NOMO-1 (cell line): ENCODE data around the gene IFT43.

ENCODE experiments used
- DNase-seq, 2 experiments: peaks; one replicate each; lab custom pipeline; 2025; ENCODE audit not compliant: unreplicated experiment in 2 of 2; lab: John Stamatoyannopoulos, UW

IFT43 gene

DNA sequence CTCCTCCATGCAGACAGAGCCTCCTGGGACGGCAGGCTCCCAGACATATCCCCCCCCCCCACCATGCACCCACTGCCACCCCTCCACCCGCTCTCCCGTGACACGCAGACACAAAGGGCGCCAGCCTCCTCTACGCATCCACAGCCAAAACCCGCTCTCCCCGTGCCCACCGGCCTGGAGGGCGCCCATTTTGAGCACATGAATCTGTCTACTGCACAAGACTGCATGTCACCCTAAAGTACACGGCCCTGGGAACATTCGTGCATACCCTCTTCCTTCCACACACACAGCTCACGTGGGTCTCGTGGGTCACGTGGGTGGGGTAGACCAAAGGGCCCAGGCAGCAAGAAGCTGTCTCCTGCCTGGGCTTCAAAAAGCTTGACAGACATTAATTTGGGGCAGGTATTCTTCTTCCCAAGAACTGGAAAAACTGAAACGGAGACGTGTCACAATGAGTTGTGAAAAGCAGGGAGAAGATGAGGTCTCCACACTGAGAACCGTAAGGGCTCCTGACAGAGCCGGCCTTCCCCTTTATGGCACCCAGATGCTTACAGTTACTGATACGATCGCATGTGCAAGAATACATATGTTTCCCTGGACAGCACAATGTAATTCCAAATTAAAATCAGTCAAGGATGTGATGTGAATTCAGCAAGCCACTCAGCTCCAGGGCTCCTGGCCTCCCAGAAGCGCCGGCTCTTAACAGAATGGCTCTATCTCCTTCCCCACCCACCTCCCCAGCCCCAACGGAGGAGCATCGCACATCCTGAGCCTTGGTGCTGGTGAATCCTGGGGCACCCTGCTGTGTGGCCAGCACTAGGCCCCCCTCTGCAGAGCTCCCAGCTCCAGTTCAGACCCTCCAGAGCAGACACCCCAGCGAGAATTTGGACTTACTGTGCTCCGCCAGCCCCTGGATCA lies 5.7 kb upstream of the IFT43 start:
- DNase-seq = no peak

- no peak for DNase-seq
These were observed 4.7 kb upstream of the IFT43 start for GRCh38 chr14:75980856-75981255.

DNA sequence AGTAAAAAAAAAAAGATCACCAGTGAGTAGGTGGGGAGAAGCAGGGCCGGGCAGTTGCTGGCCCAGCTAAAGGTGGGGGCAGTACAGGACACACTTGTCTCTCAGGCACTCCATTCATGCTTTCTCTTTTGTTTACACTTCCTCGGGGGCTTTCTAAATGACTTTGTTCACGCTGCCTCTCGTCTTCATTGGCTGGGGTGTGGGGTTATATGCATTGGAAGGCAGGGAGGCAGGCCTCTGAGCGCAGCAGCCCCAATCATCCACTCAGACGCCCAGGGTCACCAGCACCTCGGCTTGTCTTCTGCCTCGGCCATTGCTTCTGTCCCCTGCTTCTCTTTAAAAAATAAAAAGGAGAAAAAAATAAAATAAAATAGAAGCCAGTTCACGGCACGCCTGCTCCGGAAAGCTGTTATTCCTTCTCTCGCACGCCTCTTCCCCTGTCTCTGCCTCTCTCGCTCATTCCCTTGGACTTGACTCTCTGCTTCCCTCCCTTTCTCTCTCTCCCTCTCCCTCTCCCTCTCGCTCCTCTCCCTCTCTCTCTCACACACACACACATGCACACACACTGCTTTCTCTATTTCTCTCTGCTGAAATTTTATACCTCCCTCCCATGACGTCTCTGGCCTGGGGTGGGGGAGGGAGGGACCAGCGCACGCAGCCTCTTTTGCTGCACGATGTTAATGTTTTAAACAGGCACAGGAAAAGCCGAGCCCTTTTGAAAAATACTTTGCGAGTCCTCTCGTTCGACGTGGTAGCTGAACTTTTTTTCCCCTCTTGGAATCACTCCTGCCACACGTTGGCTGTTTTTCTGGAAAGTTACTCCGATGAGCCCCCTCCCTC lies 3.9 kb upstream of the IFT43 start, which contains the start of gene TGFB3:
TSS of gene TGFB3 (minus strand) at position 570 of the 840 bp plus-strand sequence. CDS start 1,102 bp downstream, outside the sequence.
- DNase-seq = peak; percentile 26 to 30

- peak; percentile 61 to 75 for DNase-seq
These were observed 3.1 kb upstream of the IFT43 start for GRCh38 chr14:75982266-75983018.

- DNase-seq = no peak
These were observed 2.6 kb upstream of the IFT43 start for GRCh38 chr14:75983019-75983358.

DNA sequence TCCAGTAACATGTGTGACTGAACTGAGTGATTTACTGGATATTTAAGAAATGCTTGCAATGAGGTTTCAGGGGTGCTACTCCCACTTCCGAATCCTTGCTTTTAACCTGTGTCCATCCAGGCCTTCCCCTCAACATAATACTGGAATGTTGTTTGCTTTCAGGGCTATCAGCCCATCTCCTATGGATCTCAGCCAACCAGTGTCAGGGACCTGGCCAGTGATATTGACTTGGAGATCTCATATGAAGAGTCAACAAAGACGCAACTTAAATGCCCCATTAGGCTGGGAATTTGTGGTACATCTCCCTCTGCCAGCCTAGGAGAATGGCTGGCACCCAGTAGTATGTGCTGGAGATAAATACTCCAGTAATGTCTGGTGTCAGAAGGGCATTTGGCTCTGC lies 889 bp upstream of the IFT43 start:
- no peak for DNase-seq

DNA sequence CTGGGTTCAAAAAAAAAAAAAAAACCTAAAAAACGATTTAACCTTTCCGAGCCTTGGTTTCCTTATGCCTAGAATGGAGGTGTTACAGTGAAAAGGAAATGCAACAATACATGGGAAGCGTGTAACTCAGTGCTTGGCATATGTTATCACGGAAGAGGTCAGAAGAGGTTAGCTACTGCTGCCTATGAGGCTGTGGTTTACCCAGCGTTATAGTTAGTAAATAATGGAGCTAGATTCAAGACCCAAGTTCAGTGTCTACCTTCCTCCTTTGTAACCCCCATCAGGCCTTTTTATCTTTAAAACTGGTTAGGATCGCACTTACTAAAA lies 839 bp downstream of the IFT43 start:
- no peak for DNase-seq

GRCh38 chr14:75987201-75987970 lies 1.8 kb downstream of the IFT43 start:
- no peak for DNase-seq

- DNase-seq = no peak
These were observed 3.6 kb downstream of the IFT43 start for GRCh38 chr14:75989134-75989533.

DNA sequence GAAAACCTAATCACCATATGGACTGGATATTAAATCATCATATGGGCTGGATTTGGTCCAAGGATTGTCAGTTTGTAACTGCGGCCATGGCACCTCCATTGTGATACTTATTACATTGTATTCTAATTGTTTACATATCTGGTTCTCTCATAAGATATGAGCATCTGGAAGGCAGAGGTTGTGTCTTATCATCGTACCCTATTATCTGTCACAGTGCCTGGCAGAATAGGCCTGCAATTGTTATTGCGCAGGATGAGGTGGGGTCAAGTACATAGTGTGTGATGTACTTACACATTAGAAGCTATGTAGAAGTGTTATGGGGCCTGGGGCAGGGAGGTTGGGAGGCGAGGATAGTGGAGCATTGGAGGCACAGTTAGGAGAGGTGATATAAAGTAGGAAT lies 4.7 kb downstream of the IFT43 start:
- DNase-seq = no peak

DNA sequence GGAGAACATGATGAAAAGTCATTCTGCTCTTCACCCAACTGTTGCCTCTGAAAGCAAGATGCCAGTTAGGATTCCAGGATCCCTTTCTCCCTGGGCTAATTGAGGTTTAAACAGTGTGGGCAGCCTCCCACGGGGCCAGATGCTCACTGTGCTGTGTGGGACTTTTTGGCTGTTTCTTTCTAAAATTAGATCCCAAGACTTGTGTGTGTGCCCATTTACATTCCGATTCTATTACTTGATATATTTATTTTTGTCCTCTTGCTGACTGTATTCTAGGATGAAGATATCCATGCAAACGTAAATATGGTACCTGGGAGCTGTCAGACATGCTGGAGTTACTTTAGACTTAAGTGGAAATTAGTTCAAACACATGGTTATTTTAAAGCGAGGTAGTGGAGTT lies 6.2 kb downstream of the IFT43 start:
- no peak for DNase-seq

- no peak for DNase-seq
These were observed 8.0 kb downstream of the IFT43 start for GRCh38 chr14:75993567-75994041.

GRCh38 chr14:75995372-75996041 lies 9.9 kb downstream of the IFT43 start:
- DNase-seq = no peak

- DNase-seq = no peak
These were observed 10.9 kb downstream of the IFT43 start for GRCh38 chr14:75996488-75996887.

- no peak for DNase-seq
These were observed 14.1 kb downstream of the IFT43 start for GRCh38 chr14:75999511-76000190.

GRCh38 chr14:76002383-76002782 lies 16.8 kb downstream of the IFT43 start:
- DNase-seq = no peak

DNA sequence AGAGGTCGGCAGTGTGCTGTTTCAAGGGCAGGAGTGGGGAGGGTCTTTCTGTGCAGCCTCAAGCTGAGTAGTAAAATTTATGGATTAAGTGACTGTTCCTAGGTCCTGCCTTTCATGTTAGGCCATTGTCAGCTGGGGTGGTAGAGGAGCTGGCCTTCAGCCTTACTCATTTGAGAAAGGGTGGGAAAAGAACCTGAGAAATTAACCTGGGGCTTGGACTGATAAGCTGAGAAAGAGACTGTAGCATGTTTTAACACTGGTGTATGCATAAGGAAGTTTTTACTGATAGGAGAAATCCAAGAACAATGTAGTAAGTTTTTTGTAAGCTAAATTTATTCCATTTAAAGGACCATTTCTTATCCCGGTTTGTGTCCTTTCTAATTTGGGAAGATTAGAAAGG lies 20.7 kb downstream of the IFT43 start:
- no peak for DNase-seq

DNA sequence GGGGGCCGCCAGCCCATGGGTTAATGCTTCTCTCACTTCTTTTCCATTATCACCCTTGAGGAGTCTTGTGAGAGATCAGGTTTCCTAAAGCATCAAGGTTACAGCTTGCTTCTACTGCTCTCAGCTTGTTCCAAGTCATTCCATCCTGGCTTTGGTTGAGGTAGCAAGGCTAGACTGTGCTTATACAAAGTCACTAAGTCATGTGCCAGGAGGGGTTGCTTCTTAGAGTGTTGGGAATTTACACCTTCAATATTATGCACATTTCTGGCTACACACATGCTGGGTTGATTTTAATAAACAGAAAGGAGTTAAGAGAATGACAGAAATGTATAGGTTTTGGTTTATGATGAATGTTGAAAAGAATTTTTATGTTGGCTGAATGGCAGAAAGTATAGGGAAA lies 21.8 kb downstream of the IFT43 start:
- DNase-seq = no peak

- DNase-seq = no peak
These were observed 22.3 kb downstream of the IFT43 start for GRCh38 chr14:76007852-76008251.
